GM10266 (cell line): ENCODE measurements around the gene PDGFC.

ENCODE experiments used
- DNase-seq: peaks from one replicate; pipeline ENCODE4 v3.0.0; 2012; ENCODE audit errors: extremely low spot score
- TF ChIP-seq, protein P1 (sequence below): IDR thresholded peaks from 2 replicates; pipeline ENCODE4 v1.5.1; 2012; ENCODE audit warnings: mild to moderate bottlenecking, low read depth; ENCODE audit not compliant: control insufficient read depth, insufficient read depth; ENCODE audit errors: missing control alignments

PDGFC gene

DNA sequence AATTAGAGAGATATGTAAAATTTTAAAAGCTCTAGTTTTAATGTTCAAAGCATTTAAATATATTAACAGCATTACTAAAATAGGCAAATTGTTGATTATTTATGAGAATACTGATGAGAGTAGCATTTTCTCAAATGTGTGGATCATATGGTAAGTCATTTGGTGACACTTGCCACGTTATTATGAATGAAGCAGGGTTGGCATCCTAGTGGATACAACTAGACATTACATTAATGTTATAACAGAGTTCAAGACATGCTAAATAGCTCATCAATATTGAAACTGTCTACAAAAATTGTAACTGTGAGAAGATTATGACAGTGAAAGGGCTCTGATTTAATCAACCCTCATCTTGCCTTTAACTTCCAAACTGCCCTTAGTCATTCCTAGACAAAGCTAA, 171.1 kb downstream of the PDGFC start:
- no peak for DNase-seq
- TF ChIP-seq, protein P1, sequence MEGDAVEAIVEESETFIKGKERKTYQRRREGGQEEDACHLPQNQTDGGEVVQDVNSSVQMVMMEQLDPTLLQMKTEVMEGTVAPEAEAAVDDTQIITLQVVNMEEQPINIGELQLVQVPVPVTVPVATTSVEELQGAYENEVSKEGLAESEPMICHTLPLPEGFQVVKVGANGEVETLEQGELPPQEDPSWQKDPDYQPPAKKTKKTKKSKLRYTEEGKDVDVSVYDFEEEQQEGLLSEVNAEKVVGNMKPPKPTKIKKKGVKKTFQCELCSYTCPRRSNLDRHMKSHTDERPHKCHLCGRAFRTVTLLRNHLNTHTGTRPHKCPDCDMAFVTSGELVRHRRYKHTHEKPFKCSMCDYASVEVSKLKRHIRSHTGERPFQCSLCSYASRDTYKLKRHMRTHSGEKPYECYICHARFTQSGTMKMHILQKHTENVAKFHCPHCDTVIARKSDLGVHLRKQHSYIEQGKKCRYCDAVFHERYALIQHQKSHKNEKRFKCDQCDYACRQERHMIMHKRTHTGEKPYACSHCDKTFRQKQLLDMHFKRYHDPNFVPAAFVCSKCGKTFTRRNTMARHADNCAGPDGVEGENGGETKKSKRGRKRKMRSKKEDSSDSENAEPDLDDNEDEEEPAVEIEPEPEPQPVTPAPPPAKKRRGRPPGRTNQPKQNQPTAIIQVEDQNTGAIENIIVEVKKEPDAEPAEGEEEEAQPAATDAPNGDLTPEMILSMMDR: no peak

DNA sequence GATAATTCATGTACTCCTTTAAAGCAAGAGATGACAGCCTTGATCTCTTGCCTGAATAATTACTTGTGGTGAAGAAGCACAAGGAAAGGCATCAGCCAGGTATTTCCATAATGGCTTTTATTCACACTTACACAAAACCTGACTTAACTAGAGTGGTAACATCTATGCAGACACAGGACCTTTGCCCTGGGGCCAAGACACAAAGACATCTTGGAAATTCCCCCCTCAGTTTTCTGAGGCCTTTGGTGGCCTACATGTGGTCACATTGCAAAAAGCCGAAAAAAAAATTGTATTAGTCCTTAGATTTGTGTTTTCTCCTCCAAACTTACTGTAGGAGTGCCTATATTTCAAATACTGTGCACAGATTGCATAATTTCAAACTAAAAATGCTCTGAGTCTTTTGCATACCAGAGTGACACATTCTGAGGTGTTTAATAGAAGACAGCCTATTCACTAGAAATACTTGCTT, 172.4 kb downstream of the PDGFC start:
- no peak for DNase-seq
- TF ChIP-seq, protein P1: no peak

DNA sequence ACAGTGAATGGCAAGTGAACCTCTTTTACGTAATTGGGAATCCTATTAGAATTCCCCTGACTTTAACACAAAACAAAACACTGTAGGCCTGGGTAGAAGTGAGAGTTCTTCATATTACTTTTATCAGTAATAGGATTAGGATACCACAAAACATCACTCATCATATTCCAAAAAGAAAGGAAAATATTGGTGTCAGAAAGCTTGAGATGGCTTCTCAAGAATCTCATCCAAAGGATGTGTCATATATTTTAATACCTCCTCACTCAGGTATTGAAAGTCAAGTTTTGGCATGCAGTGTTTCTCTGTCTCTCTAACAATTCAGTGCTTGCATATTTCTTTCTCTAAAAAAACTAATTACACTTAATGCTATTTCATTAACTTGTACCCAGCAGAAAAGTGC, 173.2 kb downstream of the PDGFC start:
- TF ChIP-seq, protein P1: no peak
- DNase-seq: no peak

DNA sequence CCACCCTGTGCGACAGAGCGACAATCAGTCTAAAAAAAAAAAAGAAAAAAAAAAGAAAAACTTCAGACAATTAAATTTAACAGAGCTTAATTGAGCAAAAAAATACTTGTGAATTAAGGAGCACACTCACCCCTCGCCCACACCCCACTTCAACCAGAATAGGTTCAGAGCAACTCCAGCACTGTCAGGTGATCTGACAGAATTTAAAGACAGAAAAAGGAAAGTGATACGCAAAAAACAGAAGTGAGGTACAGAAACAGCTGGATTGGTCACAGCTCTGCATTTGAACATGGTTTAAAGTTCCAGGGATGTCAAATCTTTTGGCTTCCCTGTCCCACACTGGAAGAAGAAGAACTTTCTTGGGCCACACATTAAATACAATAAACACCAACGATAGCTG, 174.4 kb downstream of the PDGFC start:
- TF ChIP-seq, protein P1: no peak
- no peak for DNase-seq

DNA sequence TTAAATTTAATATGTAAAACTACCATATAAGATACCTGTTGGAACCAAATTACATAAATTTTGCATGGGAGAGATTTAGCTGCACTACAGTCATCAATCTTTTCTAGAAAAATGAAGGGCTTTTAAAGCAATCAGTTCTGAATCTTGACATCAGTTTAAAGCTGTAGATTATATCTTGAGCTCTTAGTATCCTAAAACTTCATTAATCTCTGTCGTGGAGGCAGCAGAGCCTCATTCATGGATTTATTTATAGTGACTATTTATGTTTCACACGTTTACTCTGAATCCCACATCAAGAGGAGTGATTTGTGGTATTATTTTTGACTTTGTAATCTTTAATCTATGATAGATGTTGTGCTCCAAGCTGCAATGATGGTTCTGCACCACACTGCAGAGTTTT, 175.9 kb downstream of the PDGFC start:
- TF ChIP-seq, protein P1: no peak
- no peak for DNase-seq

DNA sequence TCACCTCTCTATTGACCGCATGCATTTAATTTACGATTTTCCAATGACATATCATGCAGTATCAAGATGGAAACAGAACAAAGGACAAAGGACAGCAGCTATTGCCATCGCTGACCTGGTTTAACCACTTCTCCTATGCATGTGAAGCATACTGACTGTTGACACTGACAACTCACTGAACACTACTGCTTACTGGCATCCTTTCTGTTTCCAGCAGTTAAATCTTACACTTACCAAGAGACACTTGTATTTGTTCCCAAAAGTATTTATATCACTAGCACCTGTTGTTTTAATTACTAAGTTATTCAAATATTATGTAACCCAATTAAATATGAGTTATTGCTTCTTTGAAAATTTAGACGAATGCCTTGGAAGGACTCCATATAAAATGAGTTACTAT, 176.7 kb downstream of the PDGFC start:
- TF ChIP-seq, protein P1: no peak
- DNase-seq: no peak

DNA sequence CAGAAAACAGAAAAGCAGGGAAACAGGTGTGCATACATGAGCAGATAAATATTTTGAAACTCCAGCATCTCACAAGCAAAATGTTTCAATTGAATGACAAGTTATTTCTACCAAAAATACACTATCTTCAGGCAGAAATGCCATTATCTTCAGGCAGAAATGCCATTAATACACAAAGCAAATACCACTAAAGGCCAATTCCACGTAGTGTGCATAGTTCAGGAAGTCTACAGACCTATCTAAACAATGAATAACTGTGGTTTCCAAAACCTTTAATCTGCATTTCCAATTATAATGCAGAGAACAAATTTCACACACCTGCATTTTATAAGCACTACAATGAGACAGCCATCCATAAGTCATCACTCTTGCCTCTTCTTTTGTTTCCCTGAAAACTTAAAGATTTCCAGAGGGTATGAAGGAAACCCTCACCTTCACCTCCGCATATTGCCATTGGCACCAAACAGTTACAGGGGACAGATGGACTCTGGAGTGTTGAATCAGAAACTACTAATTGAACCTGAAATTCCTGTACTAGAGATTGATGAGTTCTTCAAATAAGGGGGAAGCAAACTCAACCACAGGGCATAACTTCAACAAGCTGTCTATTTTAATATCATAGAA, 179.0 kb downstream of the PDGFC start:
- DNase-seq: no peak
- TF ChIP-seq, protein P1: no peak
